ENCODE measurements around the gene CACNG3. TPM values are rescaled to one million over a fixed set of nuclear protein-coding genes. Genes with fewer than 3 reads are reported as not detected.

CACNG3 gene
- total and polyA plus RNA-seq, 2 of the 4 experiments (the other 2 are of a cell fraction) = not detected

DNA sequence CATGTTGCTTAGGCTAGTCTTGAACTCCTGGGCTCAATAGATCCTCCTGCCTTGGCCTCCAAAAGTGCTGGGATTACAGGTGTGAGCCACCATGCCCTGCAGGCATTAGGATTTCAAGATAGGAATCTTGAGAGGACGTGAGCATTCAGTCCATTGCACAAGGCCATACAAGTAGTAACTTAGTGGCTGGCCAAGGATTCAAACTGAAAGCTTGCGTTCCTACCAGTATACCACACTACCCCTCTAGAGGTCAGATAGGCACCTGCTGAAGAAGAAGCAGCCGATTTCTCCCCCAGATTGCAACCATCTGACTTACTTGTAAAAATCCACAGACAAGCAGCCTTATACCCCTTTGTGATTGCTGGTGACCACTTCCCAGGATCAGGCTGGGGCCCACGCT lies 80.9 kb downstream of the CACNG3 start:
- Histone ChIP-seq H3K9ac (ENCODE audit: low read depth, low read length) (no peak overlapping the region), H3K56ac (ENCODE audit: extremely low read depth, insufficient read depth, low read length) (no peak overlapping the region), H4K20me1 (ENCODE audit: insufficient read depth, low read length) (no peaks in the 10 kb centered on the region; the same call in 1 of the 2 replicates), H3K4me3 (ENCODE audit: insufficient read depth, low read depth, low read length) (no peak overlapping the region), H4K5ac (ENCODE audit: low read depth, low read length) (no peak overlapping the region), H3K27me3 (ENCODE audit: control insufficient read depth, insufficient read depth, low read length) (no peaks in the 10 kb centered on the region), H3K9me3 (ENCODE audit: control insufficient read depth, insufficient read depth, low read length) (no peaks in the 10 kb centered on the region), H2BK5ac (ENCODE audit: low read depth, low read length, poor library complexity, severe bottlenecking) (no peak overlapping the region), H3K14ac (replicated peaks; ENCODE audit: low read depth, low read length) (no peak overlapping the region), H3K79me1 (ENCODE audit: low read depth in 1 of 2, low read length in 2 of 2) (no peaks in the 10 kb centered on the region), H3K23ac (ENCODE audit: low read depth, low read length) (no peak overlapping the region), H2BK120ac (ENCODE audit: low read depth, low read length) (no peak overlapping the region), H2AK5ac (ENCODE audit: low read depth, low read length) (no peak overlapping the region), H4K91ac (ENCODE audit: insufficient read depth, low read depth, low read length) (no peak overlapping the region), H3K4me1 (ENCODE audit: control insufficient read depth, insufficient read depth, low read length) (no peaks in the 10 kb centered on the region), H3K27ac (ENCODE audit: insufficient read depth, low read length) (no peak overlapping the region), H2BK20ac (ENCODE audit: low read depth, low read length) (no peak overlapping the region), H3K4me2 (ENCODE audit: low read depth, low read length) (no peak overlapping the region), H3K18ac (ENCODE audit: low read depth, low read length) (no peak overlapping the region), H3K36me3 (ENCODE audit: control insufficient read depth, insufficient read depth, low read length) (no peaks in the 10 kb centered on the region), H2AK9ac (replicated peaks; ENCODE audit: low read depth, low read length, poor library complexity) (no peak overlapping the region), H2BK15ac (ENCODE audit: low read depth, low read length) (no peak overlapping the region), H3K4ac (ENCODE audit: low read depth, low read length) (no peak overlapping the region), H2AFZ (replicated peaks; ENCODE audit: low read length, poor library complexity) (no peak overlapping the region), H4K8ac (ENCODE audit: low read depth in 2 of 2, low read length in 2 of 2) (no peak overlapping the region), H3K9me1 (ENCODE audit: insufficient read depth, low read length) (no peaks in the 10 kb centered on the region)
- BruUV-seq (replicated peaks) = no TSS peak
- in situ Hi-C loops (cut with MboI; ENCODE audit: low sequenced_read_pairs) (no loop called here), intact Hi-C loops (cut with micrococcal nuclease) (no loop called here), dilution Hi-C loops (cut with HindIII; ENCODE audit: low sequenced_read_pairs, unreplicated experiment) (no loop called here)
- DNase-seq = no peak
- CTCF ChIA-PET = no interaction called here
- POLR2A ChIA-PET (ENCODE audit: unreplicated experiment) = no interaction called here
- TF ChIP-seq SMC3 (IDR thresholded peaks at IDR 0.05; ENCODE audit: low read depth, low read length) (no peak), FOS (IDR thresholded peaks at IDR 0.05; ENCODE audit: low read depth, low read length) (no peak), CEBPB (IDR thresholded peaks at IDR 0.05; ENCODE audit: low read depth, low read length) (no peak), BHLHE40 (IDR thresholded peaks at IDR 0.05; ENCODE audit: low read depth, low read length) (no peak), RAD21 (IDR thresholded peaks at IDR 0.05; ENCODE audit: low read length) (no peak), RFX5 (IDR thresholded peaks at IDR 0.05; ENCODE audit: low read depth, low read length) (no peak), CTCF (conservative IDR thresholded peaks at IDR 0.05; ENCODE audit: low read depth, low read length) (no peak), CHD1 (IDR thresholded peaks at IDR 0.05; ENCODE audit: low read depth, low read length) (no peak), NFE2L2 (IDR thresholded peaks at IDR 0.05; ENCODE audit: low read depth, low read length) (no peak), MXI1 (IDR thresholded peaks at IDR 0.05; ENCODE audit: borderline replicate concordance, low read depth, low read length) (no peak)
- 33% methylated on average over 1 of the region's 4 CpGs; no CpG with 5 or more reads in 1 of the 2 experiments for WGBS, 2 experiments (ENCODE audit: extremely low coverage in 2 of 2, insufficient read length in 1 of 2)
- ATAC-seq (ENCODE audit: low read depth) = no peak
